CD4-positive, alpha-beta T cell treated with Interleukin-10 for 1 hour (primary cell): ENCODE measurements around the gene STAT5A.

ENCODE experiments used
- DNase-seq: peaks from one replicate; pipeline ENCODE4 v3.0.0-alpha.2; 2020

Gene STAT5A

DNA sequence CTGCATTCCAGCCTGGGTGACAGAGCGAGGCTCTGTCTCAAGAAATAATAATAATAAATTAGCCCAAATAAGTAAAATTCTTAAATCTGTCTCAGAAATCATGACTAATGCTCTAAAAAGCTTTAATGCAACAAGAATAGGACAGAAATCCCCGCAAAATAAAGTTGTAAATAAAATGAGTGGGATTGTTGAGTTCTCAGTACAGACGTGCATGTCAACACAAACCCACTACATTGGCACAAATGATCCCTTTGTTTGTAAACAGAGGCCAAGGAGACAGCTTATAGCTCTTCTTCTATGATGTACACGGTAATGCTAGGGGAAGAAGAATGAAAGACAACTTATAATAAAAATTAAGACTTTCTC, 18.1 kb upstream of the STAT5A start:
- DNase-seq = no peak

DNA sequence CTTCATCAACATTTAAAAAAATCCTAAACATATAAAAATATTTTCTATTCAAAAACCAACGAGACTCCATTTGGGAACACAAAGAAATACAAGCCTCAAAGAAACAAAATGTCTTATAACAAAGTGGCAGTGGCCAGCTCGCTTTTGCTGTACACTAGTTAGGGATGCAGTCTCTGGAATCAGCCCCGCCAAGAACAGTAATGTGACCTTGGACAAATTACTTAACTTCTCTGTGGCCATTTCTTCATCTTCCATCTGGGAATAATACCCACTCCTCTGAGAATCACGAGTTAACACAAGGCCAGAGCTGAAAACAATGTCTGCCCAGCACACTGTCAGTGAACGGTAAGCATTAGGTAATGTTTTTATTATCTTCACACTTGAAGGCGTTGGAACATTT, 17.7 kb upstream of the STAT5A start:
- DNase-seq = no peak

GRCh38 chr17:42271006-42271778, 17.1 kb upstream of the STAT5A start:
- DNase-seq = peak; percentile 59

DNA sequence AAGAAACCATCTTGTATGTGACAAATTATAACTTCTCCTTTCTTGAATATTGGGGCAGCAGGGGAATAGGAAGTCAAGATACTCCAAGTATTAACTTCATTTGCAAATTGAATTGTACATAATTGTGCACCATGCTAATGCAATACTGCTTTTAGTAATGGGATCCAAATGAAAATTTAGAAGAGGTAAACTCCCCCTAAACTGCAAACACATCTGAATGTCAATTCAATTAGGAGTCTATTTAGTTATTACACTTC, 16.6 kb upstream of the STAT5A start:
- no peak for DNase-seq

DNA sequence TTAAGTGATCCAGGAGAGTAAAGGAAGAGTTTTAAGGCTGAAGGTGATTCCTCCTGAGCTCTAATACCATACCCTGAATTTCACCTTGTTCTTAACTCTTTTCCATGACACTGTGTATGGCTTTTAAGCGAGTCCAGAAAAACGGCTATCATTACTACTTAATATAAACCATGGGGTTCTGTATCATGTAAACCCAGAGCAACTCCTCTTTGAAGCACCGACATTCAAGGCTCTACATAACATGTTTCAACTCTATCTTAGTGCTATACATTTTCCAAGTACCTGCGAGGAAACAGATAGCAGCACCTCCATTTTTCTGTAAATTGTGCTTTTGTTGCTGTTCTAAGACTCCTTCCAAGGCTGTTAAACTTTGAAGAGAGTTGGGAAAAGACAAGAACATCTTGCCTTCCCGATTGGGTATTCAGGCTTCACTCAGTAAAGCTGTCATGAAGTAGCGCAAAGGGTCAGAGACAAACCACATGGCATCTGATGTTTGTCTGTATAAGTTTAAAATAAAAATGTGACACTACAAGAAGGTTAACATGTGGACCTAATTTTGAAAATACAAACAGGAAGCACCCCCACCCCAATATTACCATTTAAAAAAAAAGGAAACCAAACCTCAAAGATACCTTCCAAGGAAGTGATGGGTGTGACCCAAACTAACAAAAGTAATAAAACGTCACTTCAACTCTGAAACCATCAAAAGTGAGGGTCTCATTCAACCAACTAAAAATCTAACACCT, 16.0 kb upstream of the STAT5A start:
- DNase-seq = peak; percentile 75

GRCh38 chr17:42273474-42274252, 14.6 kb upstream of the STAT5A start:
- DNase-seq = peak; percentile 51

DNA sequence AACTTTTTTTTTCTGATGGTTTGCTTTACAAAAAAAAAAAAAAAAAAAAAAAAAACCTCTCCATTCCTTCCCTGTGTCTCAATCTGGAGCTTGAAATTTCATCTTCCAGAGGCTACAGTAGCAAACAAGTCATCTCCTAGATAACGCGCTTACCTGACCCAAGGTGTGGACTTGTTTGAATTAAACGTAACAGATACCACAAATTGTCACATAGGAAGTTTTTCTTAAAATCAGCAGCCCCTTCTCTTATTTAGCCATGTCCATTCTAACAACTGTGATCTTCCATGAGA, 14.1 kb upstream of the STAT5A start:
- peak; percentile 37 for DNase-seq

GRCh38 chr17:42274812-42275526, 13.3 kb upstream of the STAT5A start:
- DNase-seq = peak; percentile 28

DNA sequence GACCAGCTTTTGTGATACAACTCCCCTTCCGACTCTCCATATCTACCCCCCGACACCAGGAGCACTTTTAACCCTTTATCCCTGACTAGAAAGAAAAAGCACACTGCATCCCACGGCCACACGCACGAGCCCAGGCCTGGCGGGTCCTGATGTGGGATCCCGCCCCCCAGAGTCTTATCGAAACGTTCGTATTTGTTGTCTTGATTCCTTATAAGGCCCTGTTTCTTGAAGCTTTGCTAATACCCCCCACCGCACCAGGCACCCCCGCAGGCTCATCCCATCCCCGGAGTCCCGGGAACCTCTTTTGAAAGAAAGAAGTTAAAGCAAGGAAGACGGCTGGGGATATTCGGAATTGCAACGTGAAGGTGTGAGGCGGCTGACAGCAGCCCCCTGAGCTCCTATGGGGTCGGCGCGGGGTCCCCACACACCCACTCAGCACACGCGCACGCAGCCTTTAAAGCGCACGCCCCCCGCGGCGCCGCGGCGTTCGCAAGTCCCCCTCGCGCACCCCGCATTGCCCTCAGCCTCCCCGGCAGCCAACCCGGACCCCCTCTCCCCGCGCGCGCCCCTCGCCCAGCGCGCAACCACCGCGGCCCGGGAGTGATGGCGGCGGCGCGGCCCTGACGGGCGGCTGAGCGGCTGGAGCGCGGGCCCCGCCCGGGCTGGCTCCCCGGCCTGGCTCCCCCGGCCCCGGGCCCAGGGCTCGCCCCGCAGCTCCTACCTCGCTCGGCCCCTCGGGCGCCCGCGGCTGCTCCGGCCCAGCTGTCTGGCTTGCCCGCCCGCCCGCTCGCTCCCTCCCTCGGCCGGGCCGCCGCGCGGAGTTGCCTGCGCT, 12.6 kb upstream of the STAT5A start:
- peak; percentile 51 for DNase-seq

DNA sequence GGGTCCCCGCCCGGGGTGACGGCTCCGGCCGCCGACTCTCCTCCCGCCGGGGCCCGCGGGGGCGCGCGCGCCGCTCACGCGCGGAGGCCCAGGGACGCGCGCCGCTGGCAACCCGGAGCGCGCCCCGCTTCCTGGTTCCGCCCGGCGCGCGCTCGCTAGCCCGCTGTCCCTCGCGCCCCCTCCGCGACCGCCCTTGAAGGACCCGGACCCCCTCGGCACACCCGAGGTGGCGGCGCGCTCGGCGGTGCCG, 12.0 kb upstream of the STAT5A start, which contains the start of gene STAT5B:
STAT5B (minus strand) TSS at position 33 of the 250 bp plus-strand sequence. CDS start 44,264 bp downstream, outside the sequence.
- peak; percentile 72 for DNase-seq

DNA sequence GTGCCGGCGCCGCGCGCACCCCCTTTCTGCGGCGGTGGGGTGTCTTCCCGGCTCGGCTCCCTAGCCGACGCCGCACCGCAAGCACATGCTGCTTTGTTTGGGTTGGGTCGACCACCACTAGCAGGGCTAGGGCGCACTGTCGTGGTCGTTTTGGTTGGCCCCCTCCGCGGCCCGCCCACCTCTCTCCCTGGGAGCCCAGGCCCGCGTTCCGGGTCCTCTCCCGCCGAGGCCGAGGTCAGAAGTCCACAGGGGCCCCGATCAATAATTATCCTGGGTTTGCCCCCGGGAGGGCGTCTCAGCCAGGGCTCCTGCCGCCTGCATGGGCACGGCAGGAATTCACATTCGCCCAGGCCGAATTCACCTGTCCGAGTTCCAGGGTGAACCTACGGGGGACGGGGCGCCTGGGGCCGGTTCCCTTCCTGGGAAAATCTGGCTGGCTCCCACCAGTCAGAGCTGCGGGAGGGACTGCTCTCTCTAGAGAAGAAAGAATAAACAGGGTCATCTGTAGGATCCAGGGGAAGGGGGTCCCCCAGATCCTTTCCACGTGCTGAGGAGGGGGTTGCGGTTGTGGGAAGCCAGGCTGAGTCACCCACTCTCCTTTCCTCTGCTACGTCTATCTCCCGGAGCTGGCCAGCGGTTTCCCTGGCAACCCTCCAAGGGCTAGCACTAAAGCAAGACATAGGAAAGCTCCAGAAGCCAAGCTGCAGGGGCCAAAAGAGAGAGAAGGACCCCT, 11.5 kb upstream of the STAT5A start:
- peak; percentile 38 for DNase-seq

DNA sequence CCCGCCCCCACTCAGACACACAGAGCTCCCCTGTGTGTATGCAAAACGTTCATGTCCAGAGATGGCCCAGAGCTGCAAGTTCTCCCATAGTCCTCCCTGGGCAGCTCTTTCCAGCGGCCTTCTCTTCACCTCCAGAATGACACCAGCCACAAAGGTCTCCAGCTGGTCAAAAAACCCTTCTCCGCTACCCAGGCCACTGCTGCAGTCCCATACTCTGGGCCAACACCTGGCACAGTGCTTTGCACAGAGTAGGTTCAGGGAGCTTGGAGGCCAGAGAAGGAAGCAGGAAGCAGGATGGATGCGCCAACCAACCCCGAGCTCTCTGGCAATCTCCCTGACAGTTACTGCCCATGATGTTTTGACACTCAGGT, 11.0 kb upstream of the STAT5A start:
- no peak for DNase-seq

GRCh38 chr17:42279776-42280630, 8.3 kb upstream of the STAT5A start:
- DNase-seq = no peak

DNA sequence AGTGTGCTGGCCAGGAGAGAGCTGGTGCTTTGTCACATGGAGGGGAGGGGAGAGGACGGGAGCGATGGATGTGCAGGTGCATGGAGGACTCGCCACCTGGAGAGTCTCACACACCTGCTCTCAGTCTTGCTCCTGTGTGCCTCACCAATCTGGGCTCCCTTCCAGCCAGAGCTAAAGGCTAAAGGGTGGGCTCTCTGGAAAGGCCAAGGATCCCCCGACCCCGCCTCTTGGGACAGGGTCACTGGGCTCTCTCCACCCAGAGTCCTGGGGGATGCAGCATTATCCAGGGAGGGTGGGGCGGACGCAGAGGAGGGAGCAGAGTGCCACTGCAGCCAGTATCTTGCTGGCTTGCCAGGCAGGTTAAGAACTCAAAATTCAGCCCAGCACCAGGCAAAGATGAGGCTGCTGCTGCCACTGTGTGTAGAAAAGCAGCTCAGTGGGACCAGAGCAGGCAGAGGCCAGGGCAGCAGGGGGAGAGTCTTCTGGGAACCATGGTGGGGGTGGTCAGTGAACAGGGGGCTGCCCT, 6.7 kb upstream of the STAT5A start:
- no peak for DNase-seq

DNA sequence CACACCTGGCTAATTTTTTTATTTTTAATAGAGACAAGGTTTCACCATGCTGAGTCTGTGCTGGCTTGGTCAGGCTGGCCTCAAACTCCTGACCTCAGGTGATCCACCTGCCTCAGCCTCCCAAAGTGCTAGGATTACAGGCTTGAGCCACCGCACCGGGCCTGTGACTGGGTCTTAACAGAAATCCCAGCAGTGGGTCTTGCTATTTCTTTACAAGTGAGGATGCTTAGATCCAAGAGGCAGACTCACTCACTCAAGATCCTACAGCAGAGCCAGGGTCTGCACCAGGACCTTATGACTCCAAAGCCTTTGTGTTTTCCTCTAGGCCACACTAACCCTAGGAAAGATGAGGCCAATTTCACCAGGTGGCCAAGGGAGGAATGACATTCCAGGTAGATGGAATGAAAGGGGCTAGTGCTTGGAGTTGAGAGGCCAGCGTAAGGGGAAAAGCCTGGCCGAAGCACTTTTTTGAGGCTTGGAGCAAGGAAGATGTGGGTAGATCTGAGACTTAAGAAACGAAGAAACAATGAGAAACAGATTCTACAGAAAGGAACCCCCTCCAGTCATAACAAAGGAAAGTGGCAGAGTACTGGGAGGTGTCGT, 5.7 kb upstream of the STAT5A start:
- DNase-seq = no peak

GRCh38 chr17:42283241-42284023, 4.9 kb upstream of the STAT5A start:
- no peak for DNase-seq

- DNase-seq = no peak
These were observed 4.3 kb upstream of the STAT5A start for GRCh38 chr17:42284024-42284369.

DNA sequence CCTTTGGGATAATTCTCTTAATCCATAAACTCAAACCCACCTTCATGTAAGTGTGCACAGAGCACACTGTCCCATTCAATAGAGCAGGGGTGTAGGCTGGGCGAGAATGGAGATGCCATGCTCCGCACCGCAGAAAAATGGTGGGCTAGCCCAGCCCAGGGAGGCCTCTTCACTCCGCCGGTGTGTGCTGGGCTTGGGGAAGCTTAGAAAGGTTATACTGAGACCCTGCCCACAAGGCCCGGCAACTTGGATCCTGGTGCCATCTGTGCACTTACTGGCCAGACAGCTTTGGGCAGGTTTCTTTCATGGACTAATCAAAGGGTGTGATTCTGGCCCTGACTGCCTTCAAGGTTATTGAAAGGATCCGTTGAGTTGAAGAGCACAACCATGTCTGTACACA, 3.7 kb upstream of the STAT5A start:
- DNase-seq = no peak

DNA sequence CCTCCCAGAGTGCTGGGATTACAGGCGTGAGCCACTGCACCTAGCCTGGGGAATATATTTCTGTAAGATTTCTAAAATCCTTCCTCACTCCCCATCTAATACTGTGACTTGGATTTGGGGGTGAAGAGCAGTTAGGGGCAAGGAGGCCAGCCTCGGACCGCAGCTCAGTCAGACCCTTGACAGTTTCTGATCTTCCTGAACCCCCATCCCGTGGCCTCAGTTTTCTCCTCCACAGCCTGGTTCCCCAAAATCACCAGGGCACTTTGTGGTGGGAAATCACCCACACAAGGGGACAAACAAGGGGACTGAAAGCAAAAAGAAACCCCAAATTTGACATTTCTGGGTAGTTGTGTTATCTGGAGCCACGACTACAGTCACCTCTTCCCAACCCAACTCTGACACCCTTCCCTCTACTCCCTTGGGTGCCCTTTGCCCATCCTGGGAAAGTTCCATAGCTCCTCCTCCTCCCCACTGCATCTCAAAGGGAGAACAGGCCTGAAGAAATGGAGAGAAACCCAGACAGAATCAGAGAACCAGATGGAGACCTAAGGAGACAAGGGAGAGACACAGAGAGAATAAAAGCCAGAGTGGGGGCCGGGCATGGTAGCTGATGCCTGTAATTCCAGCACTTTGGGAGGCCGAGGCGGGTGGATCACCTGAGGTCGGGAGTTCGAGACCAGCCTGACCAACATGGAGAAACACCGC, 2.8 kb upstream of the STAT5A start:
- DNase-seq = no peak
